IMR-90 (cell line): ENCODE measurements around the gene CPT1A. TPM values are rescaled to one million over a fixed set of nuclear protein-coding genes. Genes with fewer than 3 reads are reported as not detected.
A peak's percentile ranks its signal among the peaks of the same experiment; 100 is the strongest.

Experiments
- ATAC-seq: fragments of 200-7000 bp; cut with Tn5 transposase; 2 replicates; pipeline ENCODE4 v1.9.1; 2020; ENCODE audit warnings: low read depth, mild to moderate bottlenecking, moderate library complexity
- BruUV-seq: library from RNA; stranded (reverse); fragments of 400-500 nt; replicated peaks from 2 replicates; lab custom pipeline; 2021; lab: Mats Ljungman, UMichigan
- CTCF ChIA-PET: fragments of 300-600 bp; formaldehyde crosslinking; extraction: SDS; loops from one replicate; lab custom pipeline; 2021; ENCODE audit warnings: antibody characterized with exemption; lab: Yijun Ruan, JAX
- POLR2A ChIA-PET: fragments of 300-600 bp; sonication (Branson Sonifier 250); formaldehyde crosslinking; loops from one replicate; lab custom pipeline; 2022; ENCODE audit warnings: antibody characterized with exemption; ENCODE audit not compliant: unreplicated experiment; lab: Charles Lee
- DNase-seq: peaks from one replicate; pipeline ENCODE4 v3.0.0; 2013
- H2AFZ ChIP-seq: replicated peaks from 2 replicates; pipeline ENCODE3; 2013; ENCODE audit warnings: low read length, mild to moderate bottlenecking; ENCODE audit not compliant: poor library complexity
- H2AK5ac ChIP-seq: 2 replicates; pipeline ENCODE4 v1.6.1; 2013; ENCODE audit warnings: low read depth, low read length, inconsistent platforms
- H2AK9ac ChIP-seq: replicated peaks from 2 replicates; pipeline ENCODE3; 2013; ENCODE audit warnings: mild to moderate bottlenecking, low read depth, low read length, moderate library complexity; ENCODE audit not compliant: poor library complexity
- H2BK120ac ChIP-seq: 2 replicates; pipeline ENCODE4 v1.6.1; 2013; ENCODE audit warnings: low read depth, low read length, inconsistent platforms
- H2BK15ac ChIP-seq: 3 replicates; pipeline ENCODE4 v1.6.1; 2013; ENCODE audit warnings: low read depth, low read length, inconsistent platforms
- H2BK20ac ChIP-seq: 2 replicates; pipeline ENCODE4 v1.6.1; 2013; ENCODE audit warnings: low read depth, mild to moderate bottlenecking, inconsistent platforms, low read length, moderate library complexity
- H2BK5ac ChIP-seq: 2 replicates; pipeline ENCODE4 v1.6.1; 2013; ENCODE audit warnings: mild to moderate bottlenecking, low read depth, low read length, inconsistent platforms; ENCODE audit not compliant: poor library complexity, severe bottlenecking
- H3K14ac ChIP-seq: replicated peaks from 2 replicates; pipeline ENCODE4 v1.6.1; 2013; ENCODE audit warnings: low read depth, low read length, inconsistent platforms
- H3K18ac ChIP-seq: 2 replicates; pipeline ENCODE4 v1.6.1; 2013; ENCODE audit warnings: low read depth, low read length, control low read depth
- H3K23ac ChIP-seq: 2 replicates; pipeline ENCODE4 v1.6.1; 2013; ENCODE audit warnings: low read depth, low read length, inconsistent platforms
- H3K27ac ChIP-seq: 2 replicates; pipeline ENCODE4 v1.5.1; 2013; ENCODE audit warnings: mild to moderate bottlenecking, control low read depth, low read length; ENCODE audit not compliant: insufficient read depth
- H3K27me3 ChIP-seq: 2 replicates; pipeline ENCODE4 v1.6.1; 2013; ENCODE audit warnings: low read length; ENCODE audit not compliant: control insufficient read depth, insufficient read depth
- H3K36me3 ChIP-seq: 2 replicates; pipeline ENCODE4 v1.6.1; 2013; ENCODE audit warnings: low read length, mixed read lengths; ENCODE audit not compliant: control insufficient read depth, insufficient read depth
- H3K4ac ChIP-seq: 2 replicates; pipeline ENCODE4 v1.6.1; 2013; ENCODE audit warnings: low read depth, low read length, inconsistent platforms
- H3K4me1 ChIP-seq: 2 replicates; pipeline ENCODE4 v1.6.1; 2013; ENCODE audit warnings: low read length, mixed read lengths; ENCODE audit not compliant: control insufficient read depth, insufficient read depth
- H3K4me2 ChIP-seq: 2 replicates; pipeline ENCODE4 v1.6.1; 2013; ENCODE audit warnings: low read depth, mild to moderate bottlenecking, control low read depth, low read length, moderate library complexity
- H3K4me3 ChIP-seq: 2 replicates; pipeline ENCODE4 v1.5.1; 2013; ENCODE audit warnings: low read depth, mild to moderate bottlenecking, control low read depth, low read length, moderate library complexity; ENCODE audit not compliant: insufficient read depth
- H3K56ac ChIP-seq: 2 replicates; pipeline ENCODE4 v1.6.1; 2013; ENCODE audit warnings: low read length, inconsistent platforms; ENCODE audit not compliant: insufficient read depth; ENCODE audit errors: extremely low read depth
- H3K79me1 ChIP-seq, 2 experiments: 2 replicates each; pipeline ENCODE4 v1.6.1; 2013; ENCODE audit warnings: low read length in 2 of 2, inconsistent platforms in 1 of 2, low read depth in 1 of 2
- H3K9ac ChIP-seq: 2 replicates; pipeline ENCODE4 v1.6.1; 2013; ENCODE audit warnings: low read depth, low read length, control low read depth
- H3K9me1 ChIP-seq: 2 replicates; pipeline ENCODE4 v1.6.1; 2013; ENCODE audit warnings: low read length, inconsistent platforms; ENCODE audit not compliant: insufficient read depth
- H3K9me3 ChIP-seq: 2 replicates; pipeline ENCODE4 v1.6.1; 2013; ENCODE audit warnings: low read length; ENCODE audit not compliant: control insufficient read depth, insufficient read depth
- H4K20me1 ChIP-seq: 2 replicates; pipeline ENCODE4 v1.6.1; 2013; ENCODE audit warnings: low read length, inconsistent platforms; ENCODE audit not compliant: insufficient read depth
- H4K5ac ChIP-seq: 2 replicates; pipeline ENCODE4 v1.6.1; 2013; ENCODE audit warnings: mild to moderate bottlenecking, low read depth, low read length, control low read depth
- H4K8ac ChIP-seq, 2 experiments: 2 replicates each; pipeline ENCODE4 v1.6.1; 2013; ENCODE audit warnings: low read depth in 2 of 2, low read length in 2 of 2, control low read depth in 1 of 2, inconsistent platforms in 1 of 2
- H4K91ac ChIP-seq: 2 replicates; pipeline ENCODE4 v1.6.1; 2013; ENCODE audit warnings: low read depth, low read length, inconsistent platforms; ENCODE audit not compliant: insufficient read depth
- BHLHE40 ChIP-seq: fragments of 150-350 bp; IDR thresholded peaks from 2 replicates; pipeline ENCODE4 v1.6.1; 2016; ENCODE audit warnings: mild to moderate bottlenecking, low read depth, low read length
- CEBPB ChIP-seq: IDR thresholded peaks from 2 replicates; pipeline ENCODE4 v1.6.1; 2012; ENCODE audit warnings: low read depth, low read length, improper control_type of control experiment
- CHD1 ChIP-seq: IDR thresholded peaks from 2 replicates; pipeline ENCODE4 v1.6.1; 2012; ENCODE audit warnings: low read depth, low read length, improper control_type of control experiment
- CTCF ChIP-seq: conservative IDR thresholded peaks from 2 replicates; pipeline ENCODE4 v1.5.1; 2012; ENCODE audit warnings: mild to moderate bottlenecking, low read depth, low read length, improper control_type of control experiment
- FOS ChIP-seq: fragments of 150-350 bp; IDR thresholded peaks from 2 replicates; pipeline ENCODE4 v1.6.1; 2016; ENCODE audit warnings: low read depth, low read length
- MAFK ChIP-seq: IDR thresholded peaks from 2 replicates; pipeline ENCODE4 v1.6.1; 2012; ENCODE audit warnings: low read depth, low read length, improper control_type of control experiment
- MAZ ChIP-seq: IDR thresholded peaks from 2 replicates; pipeline ENCODE4 v1.6.1; 2012; ENCODE audit warnings: low read depth, mild to moderate bottlenecking, low read length, improper control_type of control experiment, moderate library complexity, borderline replicate concordance
- MXI1 ChIP-seq: IDR thresholded peaks from 2 replicates; pipeline ENCODE4 v1.6.1; 2012; ENCODE audit warnings: low read depth, mild to moderate bottlenecking, low read length, moderate library complexity, borderline replicate concordance
- NFE2L2 ChIP-seq: fragments of 150-350 bp; IDR thresholded peaks from 2 replicates; pipeline ENCODE4 v1.6.1; 2016; ENCODE audit warnings: low read depth, mild to moderate bottlenecking, low read length
- POLR2A ChIP-seq: IDR thresholded peaks from 2 replicates; pipeline ENCODE4 v1.6.1; 2012; ENCODE audit warnings: mild to moderate bottlenecking, low read depth, low read length
- RAD21 ChIP-seq: IDR thresholded peaks from 2 replicates; pipeline ENCODE4 v1.6.1; 2012; ENCODE audit warnings: low read length, improper control_type of control experiment
- RCOR1 ChIP-seq: IDR thresholded peaks from 2 replicates; pipeline ENCODE4 v1.6.1; 2012; ENCODE audit warnings: mild to moderate bottlenecking, low read length, improper control_type of control experiment; ENCODE audit not compliant: insufficient replicate concordance
- RFX5 ChIP-seq: IDR thresholded peaks from 2 replicates; pipeline ENCODE4 v1.8.0; 2012; ENCODE audit warnings: low read depth, mild to moderate bottlenecking, low read length, moderate library complexity
- SMC3 ChIP-seq: fragments of 150-350 bp; IDR thresholded peaks from 2 replicates; pipeline ENCODE4 v1.6.1; 2016; ENCODE audit warnings: low read depth, mild to moderate bottlenecking, antibody characterized with exemption, low read length, moderate library complexity
- USF2 ChIP-seq: fragments of 150-350 bp; IDR thresholded peaks from 2 replicates; pipeline ENCODE4 v1.6.1; 2017; ENCODE audit warnings: mild to moderate bottlenecking, antibody characterized with exemption, low read length, low read depth
- WGBS, 2 experiments: methylation state at CpG; one replicate each; pipeline versions ENCODE4 v1.1.5 to v1.1.7; 2013; ENCODE audit warnings: missing lambda C conversion rate in 2 of 2; ENCODE audit not compliant: insufficient read length in 1 of 2; ENCODE audit errors: extremely low coverage in 2 of 2; 5-methylcytosine and 5-hydroxymethylcytosine counted together
- dilution Hi-C: fragments of 300-500 bp; cut with HindIII; formaldehyde crosslinking; loops from one replicate; pipeline ENCODE4 v1.14.3; 2018; ENCODE audit warnings: low sequenced_read_pairs; ENCODE audit not compliant: unreplicated experiment
- in situ Hi-C: fragments of 300-500 bp; cut with MboI; formaldehyde crosslinking; loops from 3 replicates; pipeline ENCODE4 v1.14.3; 2019; ENCODE audit warnings: low sequenced_read_pairs, inconsistent platforms, mixed read lengths
- intact Hi-C: fragments of 100-400 bp; cut with micrococcal nuclease; formaldehyde crosslinking; loops from 2 replicates; pipeline ENCODE4 v1.10.0; 2022
- polyA plus RNA-seq, 3 experiments: library from polyadenylated mRNA; depleted of rRNA; stranded (reverse); fragments of >200 nt; gene quantifications; 2 replicates each; pipeline ENCODE4 v1.2.3, GENCODE V29; 2012; ENCODE audit warnings: low replicate concordance in 1 of 3
- total RNA-seq: library from RNA; depleted of rRNA; stranded (reverse); fragments of >200 nt; gene quantifications from 2 replicates; pipeline ENCODE4 v1.2.3, GENCODE V29; 2012
- TF ChIP-seq, protein P1 (sequence below): fragments of 150-350 bp; IDR thresholded peaks from 2 replicates; pipeline ENCODE4 v1.6.1; 2016; ENCODE audit warnings: low read depth, mild to moderate bottlenecking, low read length, moderate library complexity, borderline replicate concordance

CPT1A gene
- total and polyA plus RNA-seq, 2 of the 4 experiments (the other 2 are of a cell fraction): 15.4 to 21.3 TPM

GRCh38 chr11:68774194-68774585 lies 67.5 kb downstream of the CPT1A start:
- no peak for DNase-seq
- POLR2A ChIA-PET: interaction anchor here (1.0 kb wide), 1 partner anchor 14 kb away, joined by 3 read pairs; no protein-coding TSS in a partner anchor
- H2BK5ac ChIP-seq: no peak overlapping the region
- no peak overlapping the region for H3K18ac ChIP-seq
- no peak overlapping the region for H3K4ac ChIP-seq
- peak overlapping the region; percentile 60 for H2AFZ ChIP-seq
- H4K8ac ChIP-seq: peak overlapping the region; percentile 24 to 45; a peak in 2 of 4 replicates
- H3K79me1 ChIP-seq: no peaks in the 10 kb centered on the region
- H4K91ac ChIP-seq: no peak overlapping the region
- no peak overlapping the region for H3K14ac ChIP-seq
- no peak overlapping the region for H2AK5ac ChIP-seq
- no peaks in the 10 kb centered on the region for H3K27me3 ChIP-seq
- CTCF ChIA-PET: no interaction called here
- peaks cover 68% of the 10 kb centered on the region for H3K36me3 ChIP-seq
- H3K4me3 ChIP-seq: no peak overlapping the region
- H3K4me2 ChIP-seq: no peak overlapping the region
- H3K27ac ChIP-seq: no peak overlapping the region
- no TSS peak for BruUV-seq
- H2BK15ac ChIP-seq: no peak overlapping the region
- H2AK9ac ChIP-seq: no peak overlapping the region
- intact Hi-C loops (no loop called here), dilution Hi-C loops (no loop called here), in situ Hi-C loops (no loop called here)
- H3K56ac ChIP-seq: no peak overlapping the region
- H4K20me1 ChIP-seq: no peaks in the 10 kb centered on the region; the same call in 1 of the 2 replicates
- no peak for ATAC-seq
- no peak overlapping the region for H4K5ac ChIP-seq
- TF ChIP-seq MAZ (no peak), RFX5 (no peak), SMC3 (no peak), CTCF (no peak), NFE2L2 (no peak), CEBPB (no peak), RAD21 (no peak), POLR2A (no peak), RCOR1 (no peak), BHLHE40 (no peak), FOS (no peak), CHD1 (no peak), USF2 (no peak), MAFK (no peak), MXI1 (no peak)
- TF ChIP-seq, protein P1, sequence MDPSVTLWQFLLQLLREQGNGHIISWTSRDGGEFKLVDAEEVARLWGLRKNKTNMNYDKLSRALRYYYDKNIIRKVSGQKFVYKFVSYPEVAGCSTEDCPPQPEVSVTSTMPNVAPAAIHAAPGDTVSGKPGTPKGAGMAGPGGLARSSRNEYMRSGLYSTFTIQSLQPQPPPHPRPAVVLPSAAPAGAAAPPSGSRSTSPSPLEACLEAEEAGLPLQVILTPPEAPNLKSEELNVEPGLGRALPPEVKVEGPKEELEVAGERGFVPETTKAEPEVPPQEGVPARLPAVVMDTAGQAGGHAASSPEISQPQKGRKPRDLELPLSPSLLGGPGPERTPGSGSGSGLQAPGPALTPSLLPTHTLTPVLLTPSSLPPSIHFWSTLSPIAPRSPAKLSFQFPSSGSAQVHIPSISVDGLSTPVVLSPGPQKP: no peak
- no peak overlapping the region for H2BK120ac ChIP-seq
- H3K9me1 ChIP-seq: no peaks in the 10 kb centered on the region
- H3K23ac ChIP-seq: no peak overlapping the region
- H3K9me3 ChIP-seq: no peaks in the 10 kb centered on the region
- H3K9ac ChIP-seq: no peak overlapping the region
- H3K4me1 ChIP-seq: peaks cover 2% of the 10 kb centered on the region; the same call in 1 of the 2 replicates
- no peak overlapping the region for H2BK20ac ChIP-seq
- WGBS, 2 experiments: 20% methylated on average over 1 of the region's 9 CpGs; no CpG with 5 or more reads in 1 of the 2 experiments
